Activated T-cell treated with anti-CD3 and anti-CD28 coated beads for 24 hours (primary cell): ENCODE results near the gene SACM1L.
"Not testable (repeated sequence)": the region's sequence is repeated elsewhere in the genome, so short reads cannot be mapped to it uniquely, and the experiment has no call there.

Experiments used
- DNase-seq: peaks from one replicate; pipeline ENCODE4 v3.0.0-alpha.2; 2020; ENCODE audit warnings: low read depth

SACM1L gene

DNA sequence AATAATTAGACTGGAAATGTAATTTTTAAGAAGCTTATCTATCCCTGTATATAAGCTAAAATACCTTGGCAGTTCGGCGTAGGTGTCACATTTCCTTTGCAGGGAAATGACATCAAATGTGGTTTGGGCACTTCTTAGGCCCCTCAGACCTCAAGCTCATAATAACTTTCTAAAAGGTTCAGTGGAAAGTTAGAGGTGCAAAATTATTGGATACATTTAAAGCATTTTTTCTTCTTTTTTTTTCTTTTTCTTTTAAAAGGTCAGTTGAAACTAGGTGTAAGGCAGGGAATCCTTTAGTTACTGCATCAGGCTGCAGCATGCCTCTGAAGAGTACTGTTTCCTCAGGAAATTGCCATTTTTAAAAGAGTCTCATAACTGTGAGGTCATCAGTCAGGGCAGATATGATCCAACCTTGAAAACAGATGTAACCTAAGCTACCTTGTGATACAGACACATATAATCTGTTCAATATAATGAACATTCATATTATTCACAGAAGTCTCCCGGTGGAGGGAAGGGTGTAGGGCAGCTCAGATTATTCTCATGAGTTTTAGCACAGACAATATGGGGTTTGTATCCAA, 4.8 kb downstream of the SACM1L start:
- no peak for DNase-seq

DNA sequence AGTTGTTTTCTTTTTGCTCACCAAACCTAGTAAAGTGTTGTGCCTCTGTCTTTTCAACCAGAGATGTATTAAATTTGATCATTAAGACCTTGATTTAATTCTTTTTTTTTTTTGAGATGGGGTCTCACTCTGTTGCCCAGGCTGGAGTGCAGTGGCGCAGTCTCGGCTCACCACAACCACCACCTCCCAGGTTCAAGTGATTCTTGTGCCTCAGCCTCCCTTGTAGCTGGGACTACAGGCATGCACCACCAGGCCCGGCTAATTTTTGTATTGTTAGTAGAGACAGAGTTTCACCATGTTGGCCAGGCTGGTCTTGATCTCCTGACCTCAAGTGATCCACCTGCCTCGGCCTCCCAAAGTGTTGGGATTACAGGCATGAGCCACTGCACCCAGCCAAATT, 6.0 kb downstream of the SACM1L start:
- not testable (repeated sequence) for DNase-seq

DNA sequence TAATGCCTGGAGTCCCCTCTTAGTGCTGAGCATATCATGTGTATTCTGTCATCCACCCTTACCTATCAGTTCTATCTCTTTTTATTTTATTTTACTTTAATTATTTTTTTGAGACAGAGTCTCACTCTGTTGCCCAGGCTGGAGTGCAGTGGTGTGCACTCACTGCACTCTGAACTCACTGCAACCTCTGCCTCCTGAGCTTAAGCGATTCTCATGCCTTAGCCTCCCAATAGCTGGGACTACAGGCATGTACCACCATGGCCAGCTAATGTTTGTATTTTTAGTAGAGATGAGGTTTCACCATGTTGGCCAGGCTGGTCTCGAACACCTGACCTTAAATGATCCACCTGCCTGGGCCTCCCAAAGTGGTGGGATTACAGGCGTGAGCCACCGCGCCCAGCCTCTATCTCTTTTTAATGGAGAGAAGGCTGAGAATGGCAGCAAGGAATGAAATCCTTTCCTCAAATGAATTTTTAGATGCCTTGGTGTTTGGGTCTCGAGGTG, 11.4 kb downstream of the SACM1L start:
- DNase-seq = no peak

DNA sequence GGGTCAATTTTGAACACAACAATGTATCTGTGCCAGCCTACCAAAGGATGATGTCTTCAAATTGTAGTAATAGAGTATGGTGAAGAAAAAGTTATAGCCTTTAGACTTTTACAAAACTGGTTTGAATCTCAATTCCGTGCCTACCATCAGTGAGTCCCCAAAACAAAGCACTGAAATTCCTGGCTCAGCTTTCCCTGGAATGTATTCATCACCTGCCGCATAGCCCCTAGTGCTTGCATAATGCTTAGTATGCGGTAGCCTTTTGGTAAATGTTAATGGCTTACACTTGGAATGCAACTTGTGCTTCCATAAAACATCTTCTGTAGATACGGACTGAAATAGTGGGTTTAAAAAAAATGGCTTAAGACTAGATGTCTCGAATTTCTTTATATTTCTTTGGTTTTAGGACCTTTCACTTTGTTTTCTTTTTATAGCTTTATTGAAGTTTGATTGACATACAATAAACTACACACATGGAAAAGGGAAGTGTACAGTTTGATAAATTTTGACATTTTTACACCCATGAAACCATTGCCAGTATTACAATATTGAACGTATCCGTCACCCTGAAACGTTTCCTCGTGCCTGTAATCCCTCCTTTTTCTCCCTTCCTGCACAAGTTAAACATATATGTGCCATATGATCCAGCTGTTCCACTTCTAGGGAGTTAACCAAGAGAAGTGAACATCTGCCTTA, 12.1 kb downstream of the SACM1L start:
- DNase-seq = no peak

DNA sequence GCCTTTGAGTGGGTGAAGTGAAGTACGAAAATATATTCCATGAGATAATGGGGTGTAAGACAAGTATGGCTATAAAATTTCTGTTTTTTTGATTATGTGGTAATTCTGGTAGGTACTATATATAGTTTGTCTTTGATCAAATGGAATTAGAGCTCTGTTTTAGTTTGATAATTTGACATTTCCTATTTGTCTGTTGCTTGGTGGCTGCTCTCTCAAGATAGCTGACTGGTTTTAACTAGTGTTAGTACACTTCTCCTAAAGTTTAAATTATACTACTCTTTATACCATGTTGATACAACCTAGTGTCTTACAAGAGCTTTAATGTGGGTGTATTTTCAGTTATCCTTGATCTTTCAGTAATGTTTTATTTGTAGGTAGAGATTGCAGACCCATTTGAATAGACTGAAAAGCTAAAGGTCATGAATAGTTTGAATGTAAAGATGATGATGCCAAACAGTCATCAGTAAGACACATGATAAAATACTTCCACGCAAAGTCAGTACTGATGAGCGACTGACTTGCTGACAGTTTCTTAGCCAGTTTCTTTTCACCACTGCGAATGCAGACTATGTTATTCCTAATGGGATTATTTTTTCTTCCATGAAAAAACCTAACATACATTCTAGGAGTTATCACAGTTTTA, 15.2 kb downstream of the SACM1L start:
- no peak for DNase-seq

DNA sequence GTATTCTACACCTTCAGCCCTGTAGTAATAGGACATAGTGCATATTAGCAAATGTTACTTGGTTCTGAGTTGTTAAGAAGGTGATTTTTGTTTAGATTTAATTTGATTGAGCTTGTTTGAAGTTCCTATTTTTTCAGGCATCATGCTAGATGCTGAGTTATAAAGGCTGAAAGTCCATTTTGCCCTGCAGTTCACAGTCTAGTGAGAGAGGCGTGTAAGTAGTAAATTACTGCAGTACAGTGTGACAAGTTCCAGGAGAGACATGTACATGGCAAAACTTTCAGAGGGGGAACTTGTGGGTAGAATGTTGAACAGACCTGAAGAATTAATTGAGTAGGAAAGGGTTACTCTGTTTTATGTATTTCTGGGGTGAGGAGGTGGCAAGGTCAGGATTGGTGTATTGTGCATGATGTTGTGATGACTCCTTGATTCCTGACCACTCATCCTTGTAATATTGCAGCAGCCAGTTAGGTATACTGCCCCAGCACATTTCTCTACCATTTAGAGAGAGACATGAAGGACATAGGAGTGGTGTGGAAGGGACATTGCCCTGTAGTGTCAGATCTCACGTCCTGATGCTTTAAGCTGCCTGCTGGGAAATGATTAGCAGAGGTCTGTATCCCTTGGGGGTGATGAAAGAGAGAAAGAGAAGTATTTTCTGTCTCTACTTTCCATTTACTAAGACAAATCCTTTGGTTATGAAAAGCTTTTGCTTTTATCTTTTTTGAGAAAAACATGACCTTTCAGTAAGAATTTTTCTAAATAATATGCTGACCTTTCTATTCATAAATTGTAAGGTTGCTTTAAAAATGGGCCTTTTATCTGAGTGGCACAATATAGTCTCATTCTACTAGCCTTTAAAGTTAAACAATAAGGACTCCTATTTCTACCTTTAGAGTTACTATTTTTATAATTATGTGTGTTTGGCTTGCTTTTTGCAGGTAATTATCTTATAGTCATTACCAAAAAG, 16.9 kb downstream of the SACM1L start:
- no peak for DNase-seq

DNA sequence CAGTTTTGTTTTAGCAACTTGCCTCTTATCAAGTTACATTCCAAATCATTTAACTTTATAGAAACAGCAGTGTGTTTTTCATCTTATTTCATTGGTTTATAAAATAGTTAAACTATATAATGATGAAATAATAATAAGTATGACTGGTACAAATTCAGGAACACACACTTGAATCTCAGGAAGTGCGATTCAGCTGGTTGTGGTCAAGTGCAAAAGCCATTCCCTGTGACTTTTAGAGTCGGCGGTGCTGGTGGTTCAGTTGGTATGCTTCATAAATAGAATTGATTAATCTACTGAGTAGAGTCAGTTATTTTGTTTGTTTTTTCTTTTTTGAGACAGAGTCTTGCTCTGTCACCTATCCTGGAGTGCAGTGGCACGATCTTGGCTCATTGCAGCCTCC, 22.7 kb downstream of the SACM1L start:
- DNase-seq = no peak

DNA sequence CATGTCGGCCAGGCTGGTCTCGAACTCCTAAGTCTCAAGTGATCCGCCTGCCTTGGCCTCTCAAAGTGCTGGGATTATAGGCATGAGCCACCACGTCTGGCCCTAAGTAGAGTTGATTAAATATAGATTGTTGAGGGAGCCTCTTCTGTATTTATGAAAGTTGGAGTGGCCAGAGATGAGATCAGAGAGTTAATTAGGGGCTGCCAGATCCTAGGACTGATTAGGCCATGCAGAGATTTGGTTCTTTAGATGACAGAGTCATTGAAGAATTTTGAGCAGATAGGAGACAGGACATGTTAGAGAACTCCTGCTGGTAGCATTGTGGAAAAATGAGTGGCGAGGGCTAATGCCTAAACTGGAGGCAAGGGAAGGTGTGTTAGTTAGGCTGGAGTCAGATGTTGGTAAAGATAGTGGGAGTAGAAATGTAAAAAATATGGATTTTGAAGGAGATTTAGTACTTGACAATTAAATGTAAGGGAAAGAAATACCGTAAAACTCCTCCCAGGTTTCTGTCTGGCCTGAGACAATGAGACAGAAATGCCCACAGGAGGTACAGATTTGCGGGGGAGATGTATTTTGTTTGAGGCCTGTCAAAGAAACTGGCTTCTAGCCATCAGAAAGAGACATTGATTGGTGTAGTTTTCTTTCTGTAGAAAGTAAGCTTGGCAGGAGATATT, 23.4 kb downstream of the SACM1L start:
- DNase-seq = no peak

DNA sequence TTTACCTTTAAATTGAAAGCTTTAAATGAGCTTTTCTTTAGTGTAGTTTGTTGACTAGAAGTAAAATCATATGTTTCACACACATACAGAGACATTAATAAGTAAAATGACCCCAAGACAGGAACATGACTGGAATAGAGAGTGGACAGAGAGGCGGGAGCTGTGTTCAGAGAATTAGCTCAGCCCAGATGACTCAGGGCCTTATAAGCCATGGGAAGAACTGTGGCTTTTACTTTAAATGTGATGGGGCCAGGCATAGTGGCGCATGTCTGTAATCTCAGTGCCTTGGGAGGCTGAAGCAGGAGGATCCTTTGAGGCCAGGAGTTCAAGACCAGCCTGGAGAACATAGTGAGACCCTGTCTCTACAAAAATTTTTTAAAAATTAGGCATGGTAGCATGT, 26.7 kb downstream of the SACM1L start:
- DNase-seq = no peak

DNA sequence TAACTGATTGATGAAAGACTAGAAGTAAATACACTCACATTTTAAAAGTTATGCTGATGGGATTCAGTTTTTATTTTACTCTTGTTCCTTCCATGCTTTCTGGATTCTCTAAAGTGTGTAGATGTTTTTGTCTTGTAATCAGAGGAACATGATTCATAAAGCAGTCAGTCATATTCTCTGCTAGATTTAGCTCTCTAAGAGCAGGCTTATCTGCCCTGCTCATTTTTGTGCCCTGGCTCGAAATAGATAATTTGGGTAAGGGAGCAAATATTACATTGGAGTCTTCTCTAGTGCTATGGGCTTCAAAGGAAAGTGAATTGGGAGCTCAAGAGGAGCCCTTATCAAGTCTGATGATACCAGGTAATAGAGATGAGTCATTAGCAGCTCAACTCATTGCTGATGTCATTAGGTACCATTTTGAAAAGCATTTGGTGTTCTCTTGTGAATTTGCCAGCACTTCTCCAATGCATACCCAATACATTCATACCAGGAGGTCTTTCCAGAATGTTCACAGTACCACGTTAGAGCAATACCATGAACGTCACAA, 27.7 kb downstream of the SACM1L start:
- no peak for DNase-seq

DNA sequence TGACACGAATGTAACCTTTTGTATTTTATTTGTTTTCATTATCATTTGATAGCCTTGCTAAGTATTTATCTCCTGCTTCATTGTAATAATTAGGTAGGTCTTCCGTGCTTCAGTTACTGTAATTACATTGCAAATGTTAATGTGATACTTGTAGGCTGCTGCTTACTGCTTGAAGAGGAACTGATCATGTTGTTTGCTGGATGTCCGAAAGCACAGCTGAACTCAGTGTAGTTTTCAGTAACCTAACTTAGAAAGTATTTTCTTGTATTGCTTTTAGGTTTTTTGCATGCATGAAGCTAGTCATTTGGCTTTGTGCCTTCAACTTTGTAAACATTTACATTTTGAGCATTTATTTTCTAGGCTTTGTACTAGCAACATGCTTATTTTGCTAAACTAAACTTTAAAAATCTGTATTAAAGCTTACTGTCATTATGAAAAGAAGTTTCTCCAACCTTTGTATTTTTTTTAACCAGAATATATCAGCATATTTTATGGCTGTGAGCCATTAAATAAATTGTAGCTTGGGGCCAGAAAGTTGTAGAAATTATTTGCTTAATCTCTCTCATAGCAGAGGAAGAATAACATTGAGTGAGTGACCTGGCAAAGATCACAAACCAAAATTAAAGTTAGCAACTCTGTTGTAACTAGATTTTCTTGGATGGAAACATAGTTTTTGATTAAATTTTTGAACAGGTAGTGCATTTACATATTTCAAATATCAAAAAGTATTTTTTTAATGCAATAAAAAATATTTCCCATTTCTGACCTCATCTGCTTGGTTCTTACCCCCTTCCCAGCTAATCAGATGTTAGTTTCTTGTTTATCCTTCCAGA, 30.7 kb downstream of the SACM1L start:
- no peak for DNase-seq

DNA sequence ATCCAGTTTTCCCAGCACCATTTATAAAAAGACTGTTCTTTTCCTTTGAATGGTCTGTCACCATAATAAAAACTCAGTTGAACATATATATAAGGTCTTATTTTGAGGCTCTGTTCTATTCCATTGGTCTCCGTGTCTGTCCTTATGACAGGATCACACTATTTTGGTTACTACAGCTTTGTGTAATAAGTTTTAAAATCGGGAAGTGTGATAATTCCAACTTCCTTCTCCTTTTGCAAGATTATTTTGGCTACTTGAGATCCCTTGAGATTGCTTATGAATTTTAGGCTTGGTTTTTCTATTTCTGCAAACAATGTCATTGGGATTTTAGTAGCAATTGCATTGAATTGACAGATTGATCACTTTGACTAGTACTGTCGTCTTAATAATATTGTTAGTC, 35.7 kb downstream of the SACM1L start:
- DNase-seq = no peak

DNA sequence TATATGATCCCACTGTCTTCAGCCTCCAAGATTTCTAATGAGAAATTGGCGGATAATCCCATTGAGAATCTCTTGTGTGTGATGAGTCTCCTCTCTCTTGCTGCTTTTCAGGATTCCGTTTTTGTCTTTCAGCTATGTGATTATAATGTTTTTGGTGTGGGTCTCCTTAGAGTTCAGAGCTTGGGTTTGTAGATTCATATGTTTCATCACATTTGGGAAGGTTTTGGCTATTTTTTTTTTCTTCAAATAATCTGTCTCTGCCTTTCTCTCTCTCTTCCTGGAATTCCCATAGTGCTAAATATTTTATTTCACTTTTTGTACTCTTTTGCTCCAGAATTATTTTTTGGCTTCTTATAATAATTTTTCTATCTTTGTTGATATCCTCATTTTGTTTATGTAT, 40.4 kb downstream of the SACM1L start:
- no peak for DNase-seq

DNA sequence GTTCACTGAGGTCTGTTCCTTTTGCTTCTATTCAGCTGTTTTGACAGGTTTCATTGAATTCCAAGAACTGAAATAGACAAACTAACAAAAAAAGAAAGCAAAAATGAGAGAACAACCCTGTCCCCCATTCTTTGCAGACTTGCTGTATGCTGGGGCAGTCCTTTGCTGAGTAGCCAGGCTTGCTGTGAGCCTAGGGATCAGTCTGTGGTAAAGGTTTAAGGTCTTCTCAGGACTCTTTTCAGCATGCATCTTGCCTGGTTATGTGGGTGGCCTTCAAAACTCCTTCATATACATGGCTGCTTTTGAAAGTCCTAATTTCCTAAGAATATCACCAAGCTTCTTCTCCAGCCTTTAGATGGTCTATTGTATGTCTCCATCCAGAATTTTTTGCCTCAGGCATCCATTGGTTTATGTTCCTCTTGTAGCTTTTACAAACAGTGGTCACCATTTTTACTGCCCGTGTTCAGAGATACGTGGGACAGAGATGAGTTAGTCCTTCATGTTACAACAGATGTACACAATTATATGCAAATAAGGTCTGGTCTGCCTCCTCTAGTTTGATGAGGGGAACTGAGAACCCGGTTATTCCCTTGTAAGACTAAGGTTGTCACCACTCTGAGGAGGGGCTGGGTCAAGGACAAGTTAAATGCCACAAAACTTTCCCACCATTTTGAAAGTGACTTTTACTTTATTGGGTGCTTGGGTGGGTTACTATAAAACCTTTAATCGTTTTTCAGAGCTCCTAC, 41.4 kb downstream of the SACM1L start:
- DNase-seq = no peak

DNA sequence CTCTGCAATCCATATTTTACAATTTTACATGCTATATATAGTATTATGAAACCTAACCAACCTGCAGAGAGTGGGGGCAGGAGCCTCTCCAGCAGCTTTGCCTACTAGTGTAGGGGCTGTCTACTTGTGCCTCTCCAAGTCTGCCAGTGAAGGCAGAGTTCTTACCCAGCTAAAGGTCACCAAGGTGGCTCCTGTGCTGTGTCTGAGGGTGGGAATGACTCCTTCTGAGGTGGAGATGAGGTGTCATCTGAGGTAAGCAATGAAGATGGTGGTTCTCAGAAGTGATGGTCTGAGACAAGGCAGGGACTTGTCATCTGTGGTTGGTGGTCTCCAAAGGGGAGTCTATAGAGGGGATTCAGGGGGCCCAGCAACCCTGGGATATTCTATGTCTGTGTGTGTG, 47.5 kb downstream of the SACM1L start:
- no peak for DNase-seq

DNA sequence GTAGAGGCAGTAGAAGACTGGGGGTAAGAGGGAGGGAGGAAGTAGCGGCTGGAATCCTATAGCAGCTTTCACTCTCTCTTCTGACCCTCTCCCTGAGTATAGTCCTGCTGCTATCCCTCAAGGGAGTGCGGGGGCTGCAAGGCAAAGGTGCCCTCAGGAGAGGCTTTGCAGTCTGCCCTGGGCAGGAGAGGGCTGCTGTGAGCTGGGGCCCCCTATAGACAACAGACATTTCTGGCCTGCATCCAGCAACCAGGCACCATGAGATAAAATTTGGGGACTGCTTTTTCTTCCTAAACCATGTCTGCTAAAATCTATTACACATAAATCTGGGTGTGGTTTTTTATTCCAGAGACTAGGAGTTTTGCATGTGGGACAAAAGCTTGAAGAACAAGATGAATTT, 48.0 kb downstream of the SACM1L start:
- DNase-seq = no peak

DNA sequence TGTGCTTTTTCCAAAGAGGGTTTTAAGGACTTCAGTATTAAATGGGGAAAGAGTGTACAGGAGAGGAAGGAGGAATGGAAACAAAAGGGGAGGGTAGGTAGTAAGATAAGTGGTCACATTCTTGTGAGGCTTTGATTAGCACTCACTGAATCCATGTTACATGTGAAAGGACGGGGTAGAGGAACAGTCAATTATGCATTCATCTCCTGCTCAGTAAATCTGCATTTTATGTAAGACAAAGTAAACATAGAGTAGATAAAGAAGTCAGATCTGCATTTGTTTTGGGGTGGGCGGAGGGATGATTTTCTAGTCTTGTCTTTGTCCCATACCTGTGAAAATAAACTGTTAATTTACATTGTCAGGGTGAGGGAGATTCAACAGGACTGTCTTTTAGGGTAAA, 50.8 kb downstream of the SACM1L start:
- no peak for DNase-seq

DNA sequence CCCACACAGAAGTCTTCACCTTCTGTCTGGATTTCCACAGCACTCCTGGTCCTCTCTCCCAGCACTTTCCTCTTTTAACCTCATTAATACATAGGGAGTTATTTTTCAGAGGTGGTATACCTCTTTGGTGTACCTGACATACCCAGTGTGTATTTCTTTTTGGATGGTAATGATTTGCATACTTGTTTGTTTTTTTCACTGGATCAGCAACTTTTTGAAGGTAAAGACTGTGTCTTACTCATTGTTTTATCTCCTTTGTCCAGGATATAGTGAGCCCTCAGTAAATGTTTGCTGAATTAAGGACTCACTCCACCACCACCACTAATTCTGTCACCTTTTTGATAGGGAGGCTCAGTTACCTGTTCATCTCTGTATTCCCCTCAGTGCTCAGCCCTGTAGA, 52.1 kb downstream of the SACM1L start:
- no peak for DNase-seq

DNA sequence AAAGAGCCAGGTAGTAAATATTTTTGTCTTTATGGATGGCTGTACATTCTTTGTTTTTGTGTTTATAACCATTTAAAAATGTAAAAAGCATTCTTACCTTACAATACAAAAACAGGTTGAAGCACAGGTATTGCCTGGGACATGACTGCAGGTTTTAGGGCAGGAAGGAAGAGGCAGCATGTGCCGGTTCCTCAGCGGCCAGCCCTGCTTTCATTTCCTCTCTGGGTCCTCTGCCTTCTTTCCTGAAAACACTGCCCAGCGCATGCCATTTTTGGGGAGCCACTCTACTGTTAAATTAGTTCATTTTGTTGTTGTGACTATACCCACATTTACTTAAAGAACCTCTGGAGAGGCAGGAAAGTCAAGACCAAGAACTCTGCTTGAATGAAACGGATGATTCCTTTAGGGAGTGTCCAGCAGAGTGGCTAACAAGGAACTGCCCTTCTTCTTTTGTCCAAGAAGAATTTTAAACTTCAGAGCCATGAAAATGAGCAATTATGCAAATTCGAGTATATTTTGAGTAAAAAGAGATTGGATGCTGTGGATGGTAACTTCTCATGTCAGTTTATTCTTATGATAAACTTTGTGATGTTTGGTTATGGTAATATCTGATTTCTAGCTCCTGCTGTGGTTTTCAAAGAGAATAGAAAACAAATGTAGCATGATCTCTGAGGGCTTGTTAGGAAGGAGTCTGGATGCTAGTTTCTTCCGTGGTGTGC, 52.7 kb downstream of the SACM1L start:
- no peak for DNase-seq
